Motor neuron (in vitro differentiated cells): ENCODE measurements around the gene FARSA. TPM values are rescaled to one million over a fixed set of nuclear protein-coding genes. Genes with fewer than 3 reads are reported as not detected.
"Not testable (repeated sequence)": the region's sequence is repeated elsewhere in the genome, so short reads cannot be mapped to it uniquely, and the experiment has no call there.

Experiments
- ATAC-seq, 8 experiments: fragments of 200-7000 bp; cut with Tn5 transposase; replicated peaks in 6 of 8; 2 replicates each; pipeline ENCODE4 v1.8.0; 2021; ENCODE audit warnings: mild to moderate bottlenecking in 8 of 8, moderate library complexity in 8 of 8
- H3K27ac ChIP-seq, 2 donors: fragments of 250-450 bp; sonication (Bioruptor Pico); 2 replicates each; pipeline ENCODE4 v1.9.0; 2021; ENCODE audit warnings: antibody characterized with exemption in 2 of 2, mild to moderate bottlenecking in 2 of 2, moderate library complexity in 1 of 2
- H3K4me1 ChIP-seq, 2 donors: fragments of 250-450 bp; sonication (Bioruptor Pico); replicated peaks in 1 of 2; 2 replicates each; pipeline ENCODE4 v1.6.1; 2021; ENCODE audit warnings: antibody characterized with exemption in 2 of 2, mild to moderate bottlenecking in 2 of 2, moderate library complexity in 1 of 2
- H3K4me3 ChIP-seq, 5 donors: fragments of 250-450 bp; sonication (Bioruptor Pico); 2 replicates each; pipeline ENCODE4 v1.9.0; 2021; ENCODE audit warnings: antibody characterized with exemption in 5 of 5, mild to moderate bottlenecking in 5 of 5, moderate library complexity in 4 of 5
- WGBS, 10 experiments: fragments of 450-650 bp; shearing (Covaris generic); methylation state at CpG; one replicate each; pipeline ENCODE4 v1.0.0; 2022; 5-methylcytosine and 5-hydroxymethylcytosine counted together
- in situ Hi-C, 9 experiments: fragments of 400-800 bp; cut with MboI; loops; one replicate each; pipeline ENCODE4 v1.15.0; 2021; ENCODE audit warnings: low sequenced_read_pairs in 9 of 9, low pct_unique_long_range_greater_than_20kb in 2 of 9; ENCODE audit not compliant: unreplicated experiment in 9 of 9
- total RNA-seq, 8 experiments: library from RNA; unstranded; fragments of 300-600 nt; gene quantifications; 2 replicates each; pipeline versions ENCODE4 v1.2.3 to v1.2.4, GENCODE V29; 2022

The FARSA gene
- total RNA-seq, 8 experiments from 2014 or later: 49.5 to 112 (median 74.9) TPM

- H3K4me1 ChIP-seq: peaks cover 6 to 10% of the 10 kb centered on the region in 2 donors
- WGBS, 10 experiments: 80 to 100% (median 93%) methylated on average over 1 to 5 of the region's 6 CpGs; no CpG with 5 or more reads in 3 of the 10 experiments
- ATAC-seq, in situ Hi-C loops, H3K27ac ChIP-seq, H3K4me3 ChIP-seq: not testable (repeated sequence)
Measured at GRCh38 chr19:12952050-12952449, 18.5 kb upstream of the FARSA start.

- peaks cover 7% of the 10 kb centered on the region in 2 donors for H3K4me1 ChIP-seq
- in situ Hi-C loops: no loop called here
Measured at GRCh38 chr19:12949363-12950283, 16.1 kb upstream of the FARSA start.

GRCh38 chr19:12948612-12949362, 15.3 kb upstream of the FARSA start:
- no peak for ATAC-seq
- in situ Hi-C loops: no loop called here
- Histone ChIP-seq H3K4me3 (no peak overlapping the region), H3K27ac (no peak overlapping the region), H3K4me1 (peaks cover 7% of the 10 kb centered on the region in 2 donors)
- WGBS, 10 experiments: 87 to 100% (median 100%) methylated on average over 1 to 8 of the region's 30 CpGs; no CpG with 5 or more reads in 2 of the 10 experiments

More at GRCh38 chr19:12949363-12950283, 16.1 kb upstream of the FARSA start:
- WGBS, 10 experiments: 93 to 100% (median 97%) methylated on average over 1 to 6 of the region's 16 CpGs; no CpG with 5 or more reads in 6 of the 10 experiments
- ATAC-seq: no peak
- Histone ChIP-seq H3K4me3 (no peak overlapping the region), H3K27ac (no peak overlapping the region)

- Histone ChIP-seq H3K4me3 (peak overlapping the region in 1 of 5 donors; percentile 74), H3K4me1 (peaks cover 7% of the 10 kb centered on the region in 2 donors), H3K27ac (no peak overlapping the region)
- WGBS, 10 experiments: 80 to 100% (median 100%) methylated on average over 1 to 5 of the region's 28 CpGs; no CpG with 5 or more reads in 4 of the 10 experiments
- in situ Hi-C loops: no loop called here
- no peak for ATAC-seq
Measured at GRCh38 chr19:12947702-12948611, 14.4 kb upstream of the FARSA start.

GRCh38 chr19:12946731-12947496, 13.4 kb upstream of the FARSA start:
- Histone ChIP-seq H3K4me3 (peak overlapping the region; percentile 58 to 75 (median 70)), H3K4me1 (peaks cover 7% of the 10 kb centered on the region in 2 donors), H3K27ac (peak overlapping the region; percentile 88 to 98)
- in situ Hi-C loops: no loop called here
- 7 to 69% (median 56%) methylated on average over 1 to 12 of the region's 14 CpGs for WGBS, 10 experiments
- ATAC-seq: no peak

- peak overlapping the region; percentile 88 to 98 for H3K27ac ChIP-seq
- peaks cover 7% of the 10 kb centered on the region in 2 donors for H3K4me1 ChIP-seq
- H3K4me3 ChIP-seq: peak overlapping the region; percentile 58 to 75 (median 70)
- in situ Hi-C loops: no loop called here
- ATAC-seq: peak; percentile 57 to 81 (median 62)
- 0 to 2% (median 0%) methylated on average over 3 to 17 of the region's 40 CpGs; no CpG with 5 or more reads in 2 of the 10 experiments for WGBS, 10 experiments
Measured at GRCh38 chr19:12946092-12946721, 12.7 kb upstream of the FARSA start.

GRCh38 chr19:12945479-12946091, 12.1 kb upstream of the FARSA start, which contains the start of gene RAD23A:
Gene RAD23A (plus strand): TSS chr19:12945862. CDS start chr19:12945949, 87 bp downstream.
- ATAC-seq: peak; percentile 75 to 87 (median 82)
- WGBS, 10 experiments: 0 to 40% (median 0%) methylated on average over 1 to 25 of the region's 62 CpGs; no CpG with 5 or more reads in 5 of the 10 experiments
- peak within 1 kb of the TSS; percentile 88 to 98 for H3K27ac ChIP-seq
- H3K4me3 ChIP-seq: peak within 1 kb of the TSS; percentile 58 to 75 (median 70)
- H3K4me1 ChIP-seq: peaks cover 7 to 9% of the 10 kb centered on the region in 2 donors
- in situ Hi-C loops: no loop called here

GRCh38 chr19:12944104-12944674, 10.7 kb upstream of the FARSA start:
- Histone ChIP-seq H3K4me3 (no peak overlapping the region), H3K27ac (no peak overlapping the region), H3K4me1 (peaks cover 17 to 21% of the 10 kb centered on the region in 2 donors)
- in situ Hi-C loops: no loop called here
- no peak for ATAC-seq
- 60 to 100% (median 100%) methylated on average over 1 to 2 of the region's 2 CpGs; no CpG with 5 or more reads in 4 of the 10 experiments for WGBS, 10 experiments

- ATAC-seq: no peak
- 0 to 100% (median 100%) methylated on average over 1 to 7 of the region's 18 CpGs; no CpG with 5 or more reads in 1 of the 10 experiments for WGBS, 10 experiments
- peaks cover 17 to 21% of the 10 kb centered on the region in 2 donors for H3K4me1 ChIP-seq
- in situ Hi-C loops: no loop called here
- H3K4me3 ChIP-seq: no peak overlapping the region
- H3K27ac ChIP-seq: no peak overlapping the region
Measured at GRCh38 chr19:12943437-12944044, 10.0 kb upstream of the FARSA start.

GRCh38 chr19:12940897-12941296, 7.4 kb upstream of the FARSA start:
- WGBS, 10 experiments: 80 to 100% (median 100%) methylated on average over 1 to 2 of the region's 2 CpGs; no CpG with 5 or more reads in 5 of the 10 experiments
- Histone ChIP-seq H3K4me3 (no peak overlapping the region), H3K4me1 (peaks cover 19 to 21% of the 10 kb centered on the region in 2 donors), H3K27ac (no peak overlapping the region)
- in situ Hi-C loops: no loop called here
- ATAC-seq: no peak
